VCaP (cell line): Measurements from ENCODE around the gene COL18A1.
"Not testable (repeated sequence)": the region's sequence is repeated elsewhere in the genome, so short reads cannot be mapped to it uniquely, and the experiment has no call there.

Experiments used
- H3K27ac ChIP-seq: fragments of 450-650 bp; 2 replicates; pipeline ENCODE4 v1.5.1; 2017
- CTCF ChIP-seq: fragments of 450-650 bp; conservative IDR thresholded peaks from 2 replicates; pipeline ENCODE4 v1.5.1; 2017; ENCODE audit warnings: mild to moderate bottlenecking, moderate library complexity

The COL18A1 gene

GRCh38 chr21:45442276-45442675 is 37.3 kb downstream of the COL18A1 start:
- TF ChIP-seq CTCF = no peak
- H3K27ac ChIP-seq = no peak overlapping the region

GRCh38 chr21:45442686-45443594 is 38.0 kb downstream of the COL18A1 start:
- H3K27ac ChIP-seq = not testable (repeated sequence)

GRCh38 chr21:45443595-45444181 is 38.7 kb downstream of the COL18A1 start:
- no peak overlapping the region for H3K27ac ChIP-seq
- TF ChIP-seq CTCF = peak; percentile 72

- no peak for TF ChIP-seq CTCF
- H3K27ac ChIP-seq = no peak overlapping the region
Measured at GRCh38 chr21:45444385-45444784, 39.4 kb downstream of the COL18A1 start.

- no peak for TF ChIP-seq CTCF
- H3K27ac ChIP-seq = no peak overlapping the region
Measured at GRCh38 chr21:45445369-45445768, 40.4 kb downstream of the COL18A1 start.

GRCh38 chr21:45447821-45448220 is 42.9 kb downstream of the COL18A1 start:
- TF ChIP-seq CTCF = no peak

GRCh38 chr21:45448283-45448809 is 43.4 kb downstream of the COL18A1 start:
- no peak for TF ChIP-seq CTCF
- no peak overlapping the region for H3K27ac ChIP-seq

More at GRCh38 chr21:45447821-45448220, 42.9 kb downstream of the COL18A1 start:
- H3K27ac ChIP-seq = no peak overlapping the region
